ENCODE measurements around the gene CTCF.

The CTCF gene

GRCh38 chr16:67571981-67572431, 9.7 kb downstream of the CTCF start:
- Histone ChIP-seq H3K4me3 (replicated peaks; ENCODE audit: low read depth, low read length) (no peak overlapping the region), H3K36me3 (ENCODE audit: control insufficient read depth, insufficient read depth, low read length) (peaks cover 2% of the 10 kb centered on the region), H3K27me3 (replicated peaks; ENCODE audit: control insufficient read depth, insufficient read depth, low read length) (no peaks in the 10 kb centered on the region)
- TF ChIP-seq, protein P1, sequence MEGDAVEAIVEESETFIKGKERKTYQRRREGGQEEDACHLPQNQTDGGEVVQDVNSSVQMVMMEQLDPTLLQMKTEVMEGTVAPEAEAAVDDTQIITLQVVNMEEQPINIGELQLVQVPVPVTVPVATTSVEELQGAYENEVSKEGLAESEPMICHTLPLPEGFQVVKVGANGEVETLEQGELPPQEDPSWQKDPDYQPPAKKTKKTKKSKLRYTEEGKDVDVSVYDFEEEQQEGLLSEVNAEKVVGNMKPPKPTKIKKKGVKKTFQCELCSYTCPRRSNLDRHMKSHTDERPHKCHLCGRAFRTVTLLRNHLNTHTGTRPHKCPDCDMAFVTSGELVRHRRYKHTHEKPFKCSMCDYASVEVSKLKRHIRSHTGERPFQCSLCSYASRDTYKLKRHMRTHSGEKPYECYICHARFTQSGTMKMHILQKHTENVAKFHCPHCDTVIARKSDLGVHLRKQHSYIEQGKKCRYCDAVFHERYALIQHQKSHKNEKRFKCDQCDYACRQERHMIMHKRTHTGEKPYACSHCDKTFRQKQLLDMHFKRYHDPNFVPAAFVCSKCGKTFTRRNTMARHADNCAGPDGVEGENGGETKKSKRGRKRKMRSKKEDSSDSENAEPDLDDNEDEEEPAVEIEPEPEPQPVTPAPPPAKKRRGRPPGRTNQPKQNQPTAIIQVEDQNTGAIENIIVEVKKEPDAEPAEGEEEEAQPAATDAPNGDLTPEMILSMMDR (IDR thresholded peaks at IDR 0.05; ENCODE audit: insufficient read depth, low read length, poor library complexity, severe bottlenecking): no peak
- no peak for DNase-seq (ENCODE audit: extremely low read depth, insufficient read length)

GRCh38 chr16:67579686-67580085, 17.4 kb downstream of the CTCF start:
- no peak for DNase-seq (ENCODE audit: extremely low read depth, insufficient read length)
- Histone ChIP-seq H3K36me3 (ENCODE audit: control insufficient read depth, insufficient read depth, low read length) (peaks cover 2% of the 10 kb centered on the region), H3K27me3 (replicated peaks; ENCODE audit: control insufficient read depth, insufficient read depth, low read length) (no peaks in the 10 kb centered on the region), H3K4me3 (replicated peaks; ENCODE audit: low read depth, low read length) (no peak overlapping the region)
- TF ChIP-seq, protein P1 (IDR thresholded peaks at IDR 0.05; ENCODE audit: insufficient read depth, low read length, poor library complexity, severe bottlenecking): no peak

- DNase-seq (ENCODE audit: extremely low read depth, insufficient read length): no peak
- Histone ChIP-seq H3K4me3 (replicated peaks; ENCODE audit: low read depth, low read length) (no peak overlapping the region), H3K27me3 (replicated peaks; ENCODE audit: control insufficient read depth, insufficient read depth, low read length) (no peaks in the 10 kb centered on the region), H3K36me3 (ENCODE audit: control insufficient read depth, insufficient read depth, low read length) (peaks cover 1% of the 10 kb centered on the region)
- TF ChIP-seq, protein P1 (IDR thresholded peaks at IDR 0.05; ENCODE audit: insufficient read depth, low read length, poor library complexity, severe bottlenecking): no peak
Observed at GRCh38 chr16:67580202-67580601, 17.9 kb downstream of the CTCF start.

- TF ChIP-seq, protein P1 (IDR thresholded peaks at IDR 0.05; ENCODE audit: insufficient read depth, low read length, poor library complexity, severe bottlenecking): no peak
- Histone ChIP-seq H3K4me3 (replicated peaks; ENCODE audit: low read depth, low read length) (no peak overlapping the region), H3K27me3 (replicated peaks; ENCODE audit: control insufficient read depth, insufficient read depth, low read length) (no peaks in the 10 kb centered on the region), H3K36me3 (ENCODE audit: control insufficient read depth, insufficient read depth, low read length) (peaks cover 4% of the 10 kb centered on the region)
- no peak for DNase-seq (ENCODE audit: extremely low read depth, insufficient read length)
Observed at GRCh38 chr16:67593288-67593687, 31.0 kb downstream of the CTCF start.

DNA sequence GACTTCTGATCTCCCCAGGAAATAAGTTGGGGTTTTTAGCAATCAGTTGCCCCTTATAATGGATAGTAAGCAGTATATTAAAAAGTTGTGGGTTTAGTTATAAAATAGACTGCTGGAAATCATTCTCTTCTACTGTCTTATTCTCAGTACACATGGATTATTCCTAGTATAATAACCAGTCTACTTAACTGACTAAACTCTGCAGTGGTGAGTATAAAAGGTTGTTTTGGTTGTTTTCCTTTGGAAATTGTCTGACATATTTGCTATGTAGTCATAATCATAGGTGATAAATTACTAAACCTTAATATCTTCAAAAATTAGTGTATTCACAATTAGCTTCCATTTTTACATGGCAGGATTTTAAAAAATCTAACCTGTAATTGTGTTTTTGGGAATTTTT, 31.4 kb downstream of the CTCF start:
- no peak for DNase-seq (ENCODE audit: extremely low read depth, insufficient read length)
- peaks cover 4% of the 10 kb centered on the region for H3K36me3 ChIP-seq (ENCODE audit: control insufficient read depth, insufficient read depth, low read length)
- TF ChIP-seq, protein P1 (IDR thresholded peaks at IDR 0.05; ENCODE audit: insufficient read depth, low read length, poor library complexity, severe bottlenecking): no peak
- H3K27me3 ChIP-seq (replicated peaks; ENCODE audit: control insufficient read depth, insufficient read depth, low read length): no peaks in the 10 kb centered on the region
- no peak overlapping the region for H3K4me3 ChIP-seq (replicated peaks; ENCODE audit: low read depth, low read length)
